Measurements from ENCODE around the gene TFAM. TPM values are rescaled to one million over a fixed set of nuclear protein-coding genes. Genes with fewer than 3 reads are reported as not detected.

TFAM gene
- total RNA-seq, 1 donor from 2014 or later: 64.2 TPM

- Mint-ChIP-seq H3K9me3 (peaks cover 7% of the 10 kb centered on the region), H3K27me3 (ENCODE audit: low read depth) (peaks cover 7% of the 10 kb centered on the region), H3K4me1 (no peaks in the 10 kb centered on the region), H3K4me3 (no peak overlapping the region), H3K36me3 (ENCODE audit: low read depth) (no peaks in the 10 kb centered on the region), H3K27ac (ENCODE audit: unreplicated experiment) (no peak overlapping the region)
- no peak for TF ChIP-seq CTCF (conservative IDR thresholded peaks at IDR 0.05)
- DNase-seq (ENCODE audit: low read depth, low spot score): no peak
Observed at GRCh38 chr10:58436071-58436470, 50.9 kb downstream of the TFAM start.

- peaks cover 8% of the 10 kb centered on the region for H3K27me3 Mint-ChIP-seq (ENCODE audit: low read depth)
- no peaks in the 10 kb centered on the region for H3K36me3 Mint-ChIP-seq (ENCODE audit: low read depth)
- no peak overlapping the region for H3K27ac Mint-ChIP-seq (ENCODE audit: unreplicated experiment)
- H3K4me3 Mint-ChIP-seq: no peak overlapping the region
- DNase-seq (ENCODE audit: low read depth, low spot score): no peak
- H3K4me1 Mint-ChIP-seq: no peaks in the 10 kb centered on the region
- H3K9me3 Mint-ChIP-seq: peaks cover 10% of the 10 kb centered on the region
- TF ChIP-seq CTCF (conservative IDR thresholded peaks at IDR 0.05): no peak
Observed at GRCh38 chr10:58438340-58438871, 53.2 kb downstream of the TFAM start.

- Mint-ChIP-seq H3K36me3 (ENCODE audit: low read depth) (no peaks in the 10 kb centered on the region), H3K4me3 (no peak overlapping the region), H3K4me1 (no peaks in the 10 kb centered on the region), H3K27ac (ENCODE audit: unreplicated experiment) (no peak overlapping the region), H3K27me3 (ENCODE audit: low read depth) (peaks cover 8% of the 10 kb centered on the region), H3K9me3 (peaks cover 10% of the 10 kb centered on the region)
- no peak for TF ChIP-seq CTCF (conservative IDR thresholded peaks at IDR 0.05)
- DNase-seq (ENCODE audit: low read depth, low spot score): no peak
Observed at GRCh38 chr10:58438986-58439385, 53.8 kb downstream of the TFAM start.

GRCh38 chr10:58439632-58440364, 54.6 kb downstream of the TFAM start:
- no peak for DNase-seq (ENCODE audit: low read depth, low spot score)
- H3K4me3 Mint-ChIP-seq: no peak overlapping the region
- H3K27me3 Mint-ChIP-seq (ENCODE audit: low read depth): peaks cover 8% of the 10 kb centered on the region
- H3K36me3 Mint-ChIP-seq (ENCODE audit: low read depth): no peaks in the 10 kb centered on the region
- no peak for TF ChIP-seq CTCF (conservative IDR thresholded peaks at IDR 0.05)
- H3K9me3 Mint-ChIP-seq: peaks cover 10% of the 10 kb centered on the region
- no peak overlapping the region for H3K27ac Mint-ChIP-seq (ENCODE audit: unreplicated experiment)
- no peaks in the 10 kb centered on the region for H3K4me1 Mint-ChIP-seq

GRCh38 chr10:58440484-58440883, 55.3 kb downstream of the TFAM start:
- DNase-seq (ENCODE audit: low read depth, low spot score): no peak
- peaks cover 8% of the 10 kb centered on the region for H3K27me3 Mint-ChIP-seq (ENCODE audit: low read depth)
- H3K4me3 Mint-ChIP-seq: no peak overlapping the region
- no peak overlapping the region for H3K27ac Mint-ChIP-seq (ENCODE audit: unreplicated experiment)
- no peaks in the 10 kb centered on the region for H3K36me3 Mint-ChIP-seq (ENCODE audit: low read depth)
- peaks cover 10% of the 10 kb centered on the region for H3K9me3 Mint-ChIP-seq
- no peaks in the 10 kb centered on the region for H3K4me1 Mint-ChIP-seq
- TF ChIP-seq CTCF (conservative IDR thresholded peaks at IDR 0.05): no peak
